B cell (primary cell): ENCODE data around the gene DECR2. TPM values are rescaled to one million over a fixed set of nuclear protein-coding genes. Genes with fewer than 3 reads are reported as not detected.

Experiments
- ATAC-seq: fragments of 200-7000 bp; cut with Tn5 transposase; one replicate; pipeline ENCODE4 v1.10.0; 2021; ENCODE audit warnings: low read depth, mild to moderate bottlenecking, moderate number of reproducible peaks, moderate library complexity
- CTCF ChIA-PET: fragments of 350-600 bp; sonication (Branson Sonifier 250); formaldehyde crosslinking; loops from one replicate; lab custom pipeline; 2021; ENCODE audit warnings: antibody characterized with exemption, inconsistent platforms; lab: Charles Lee
- POLR2A ChIA-PET: fragments of 350-600 bp; sonication (Branson Sonifier 250); formaldehyde crosslinking; loops from one replicate; lab custom pipeline; 2021; ENCODE audit warnings: antibody characterized with exemption; lab: Charles Lee
- DNase-seq: peaks from one replicate; pipeline ENCODE4 v3.0.0; 2013
- H2AFZ ChIP-seq: 2 replicates; pipeline ENCODE4 v1.6.1; 2012; ENCODE audit warnings: mild to moderate bottlenecking, low read depth, low read length; ENCODE audit not compliant: insufficient read depth, poor library complexity, severe bottlenecking
- H3K27ac ChIP-seq, 2 donors: 1 replicate in 1 of 2; 2 replicates in 1 of 2; pipeline ENCODE4 v1.5.1; 2012 to 2013; ENCODE audit warnings: low read length in 2 of 2, mild to moderate bottlenecking in 2 of 2, moderate library complexity in 1 of 2
- H3K27me3 ChIP-seq, 4 experiments: fragments of 200-600 bp in 1 of 4; sonication (generic) in 1 of 4; replicated peaks in 1 of 4; 1 replicate in 2 of 4; 2 replicates in 2 of 4; pipeline versions ENCODE4 v1.6.1 to v1.7.0; 2013 to 2016; ENCODE audit warnings: low read length in 3 of 4, mild to moderate bottlenecking in 2 of 4, mixed read lengths in 1 of 4, moderate library complexity in 1 of 4; ENCODE audit not compliant: insufficient read depth in 4 of 4, control insufficient read depth in 3 of 4; ENCODE audit errors: control extremely low read depth in 1 of 4
- H3K36me3 ChIP-seq, 2 experiments: replicated peaks in 1 of 2; 1 replicate in 1 of 2; 2 replicates in 1 of 2; pipeline versions ENCODE4 v1.6.1 to v1.7.1; 2013; ENCODE audit warnings: low read length in 1 of 2; ENCODE audit not compliant: insufficient read depth in 2 of 2, control insufficient read depth in 1 of 2; ENCODE audit errors: control extremely low read depth in 1 of 2, extremely low read depth in 1 of 2
- H3K4me1 ChIP-seq, 2 donors: fragments of 200-600 bp in 1 of 2; sonication (generic) in 1 of 2; 1 replicate in 1 of 2; 2 replicates in 1 of 2; pipeline versions ENCODE4 v1.5.1 to v1.6.1; 2013 to 2017; ENCODE audit warnings: low read length in 2 of 2; ENCODE audit not compliant: control insufficient read depth in 2 of 2, insufficient read depth in 2 of 2
- H3K4me2 ChIP-seq: replicated peaks from 2 replicates; pipeline ENCODE3; 2012; ENCODE audit warnings: mild to moderate bottlenecking, low read depth, low read length; ENCODE audit not compliant: poor library complexity, severe bottlenecking
- H3K4me3 ChIP-seq, 5 experiments: fragments of 200-600 bp in 1 of 5; sonication (generic) in 1 of 5; 1 replicate in 3 of 5; 2 replicates in 2 of 5; pipeline versions ENCODE4 v1.5.1 to v1.7.0; 2011 to 2016; ENCODE audit warnings: low read length in 4 of 5, mild to moderate bottlenecking in 4 of 5, low read depth in 2 of 5, control low read depth in 1 of 5, moderate library complexity in 1 of 5; ENCODE audit not compliant: insufficient read depth in 1 of 5; ENCODE audit errors: control extremely low read depth in 1 of 5, extremely low read depth in 1 of 5
- H3K79me2 ChIP-seq: fragments of 200-600 bp; sonication (generic); one replicate; pipeline ENCODE4 v1.6.0; 2016; ENCODE audit warnings: low read length; ENCODE audit not compliant: control insufficient read depth, insufficient read depth
- H3K9ac ChIP-seq: fragments of 200-600 bp; sonication (generic); 2 replicates; pipeline ENCODE4 v1.6.1; 2017; ENCODE audit warnings: mild to moderate bottlenecking, low read length, moderate library complexity
- H3K9me3 ChIP-seq, 3 donors: one replicate each; pipeline versions ENCODE4 v1.6.1 to v1.7.1; 2013; ENCODE audit warnings: low read length in 2 of 3; ENCODE audit not compliant: control insufficient read depth in 2 of 3, insufficient read depth in 1 of 3; ENCODE audit errors: control extremely low read depth in 1 of 3
- H4K20me1 ChIP-seq: 2 replicates; pipeline ENCODE4 v1.6.0; 2012; ENCODE audit warnings: mild to moderate bottlenecking, low read length; ENCODE audit not compliant: insufficient read depth, control insufficient read depth, poor library complexity, severe bottlenecking
- H3K27ac Mint-ChIP-seq: one replicate; pipeline ENCODE4 v1.8.0; 2021; ENCODE audit warnings: mixed read lengths
- H3K27me3 Mint-ChIP-seq: one replicate; pipeline ENCODE4 v1.8.0; 2021; ENCODE audit warnings: mixed read lengths
- H3K4me1 Mint-ChIP-seq: one replicate; pipeline ENCODE4 v1.8.0; 2021; ENCODE audit warnings: mixed read lengths
- H3K4me3 Mint-ChIP-seq: one replicate; pipeline ENCODE4 v1.8.0; 2021; ENCODE audit warnings: mixed read lengths
- H3K9me3 Mint-ChIP-seq: one replicate; pipeline ENCODE4 v1.8.0; 2022; ENCODE audit warnings: mixed read lengths; ENCODE audit not compliant: insufficient read depth
- CTCF ChIP-seq: fragments of 200-600 bp; IDR thresholded peaks from one replicate; pipeline ENCODE4 v1.8.0; 2022; ENCODE audit warnings: antibody characterized with exemption, mild to moderate bottlenecking
- EZH2 ChIP-seq: IDR thresholded peaks from 2 replicates; pipeline ENCODE4 v1.6.1; 2012; ENCODE audit warnings: borderline replicate concordance, low read depth, mild to moderate bottlenecking, moderate library complexity, low read length; ENCODE audit not compliant: insufficient read depth, poor library complexity, severe bottlenecking
- WGBS: methylation state at CpG from one replicate; pipeline ENCODE4 v1.1.5; 2013; ENCODE audit warnings: missing lambda C conversion rate; ENCODE audit not compliant: insufficient coverage; 5-methylcytosine and 5-hydroxymethylcytosine counted together
- intact Hi-C: fragments of 100-400 bp; cut with micrococcal nuclease; formaldehyde crosslinking; loops from one replicate; pipeline ENCODE4 v1.10.0; 2022
- polyA plus RNA-seq: library from polyadenylated mRNA; depleted of rRNA; stranded (reverse); fragments of >200 nt; gene quantifications from 2 replicates; pipeline ENCODE4 v1.2.3, GENCODE V29; 2012
- total RNA-seq, 2 donors: library from RNA; stranded (reverse); fragments of 120-200 nt in 1 of 2; gene quantifications; 1 replicate in 1 of 2; 2 replicates in 1 of 2; pipeline versions ENCODE4 v1.2.3 to v1.2.4, GENCODE V29; 2013 to 2022

DECR2 gene
- total and polyA plus RNA-seq, 2 donors (not counting 1 experiment from before 2014, with no cell fraction given) = 11.0 to 16.3 TPM

- peak overlapping the region; percentile 86 for H3K4me2 ChIP-seq
- H3K79me2 ChIP-seq = peaks cover 30% of the 10 kb centered on the region
- H3K9ac ChIP-seq = peak overlapping the region; percentile 68
- peak overlapping the region in 1 of 2 donors; percentile 92 for H3K27ac ChIP-seq
- H3K27me3 ChIP-seq = peaks cover 0 to 14% (median 2%) of the 10 kb centered on the region in 4 experiments
- DNase-seq = no peak
- no peaks in the 10 kb centered on the region for H3K36me3 ChIP-seq
- Mint-ChIP-seq H3K4me1 (peaks cover 25% of the 10 kb centered on the region), H3K4me3 (peak overlapping the region; percentile 93), H3K27me3 (peaks cover 8% of the 10 kb centered on the region), H3K9me3 (no peaks in the 10 kb centered on the region), H3K27ac (peak overlapping the region; percentile 15)
- peaks cover 11% of the 10 kb centered on the region for H4K20me1 ChIP-seq
- ChIA-PET POLR2A (interaction anchor here (0.6 to 2.8 kb wide), 3 partner anchors 24 to 73 kb away, joined by 3 to 13 read pairs (median 7); partner anchors contain the start of genes DECR2 and MRPL28), CTCF (interaction anchor here (1.0 to 1.3 kb wide), 2 partner anchors 25 to 319 kb away, joined by 3 to 4 read pairs; no protein-coding TSS in a partner anchor)
- peak overlapping the region; percentile 86 for H2AFZ ChIP-seq
- H3K4me1 ChIP-seq = peaks cover 16 to 22% of the 10 kb centered on the region in 2 donors
- TF ChIP-seq CTCF = no peak
- no peak for TF ChIP-seq EZH2
- H3K4me3 ChIP-seq = peak overlapping the region in 4 of 5 experiments; percentile 52 to 71 (median 62)
- H3K9me3 ChIP-seq = no peaks in the 10 kb centered on the region
- WGBS = under 1% methylated on average over 63 of the region's 63 CpGs
- intact Hi-C loops = loop anchor here (1.0 to 5.0 kb wide), 4 partner anchors 24 to 102 kb away; partner anchors contain the start of genes CAPN15, DECR2 and PGAP6
- ATAC-seq = peak; percentile 52
Observed at GRCh38 chr16:425740-426114, 24.0 kb downstream of the DECR2 start.
